ENCODE data around the gene ACOT7. TPM values are rescaled to one million over a fixed set of nuclear protein-coding genes. Genes with fewer than 3 reads are reported as not detected.

Gene ACOT7
- total and polyA plus RNA-seq, 2 experiments from 2014 or later, result 167 to 169 TPM

DNA sequence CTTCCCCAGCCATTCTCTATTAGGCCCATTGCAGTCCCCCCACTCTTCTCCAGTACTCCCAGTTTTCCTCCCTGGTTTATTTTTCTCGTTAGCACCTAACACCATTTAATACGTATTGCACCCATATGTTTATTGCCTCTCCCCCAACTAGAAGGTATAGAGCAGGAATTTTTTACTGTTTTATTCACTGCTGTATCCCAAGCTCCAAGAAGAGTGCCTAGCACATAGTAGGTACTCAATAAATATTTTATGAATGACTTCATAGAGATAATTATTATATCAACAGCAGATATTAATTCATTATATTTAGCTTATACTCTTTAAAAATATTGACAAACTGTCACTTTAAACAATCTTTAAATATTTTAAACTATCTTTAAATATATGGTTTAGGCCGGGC lies 5.7 kb upstream of the ACOT7 start:
- 0 out of 2 replicates have a peak, but pooled peaks cover 4% of the 10 kb centered on the region for H3F3A ChIP-seq (replicated peaks; ENCODE audit: low read depth)
- H3K4me2 ChIP-seq, result no peak overlapping the region
- no peak for ATAC-seq
- Mint-ChIP-seq H3K4me1 (peaks cover under 1% of the 10 kb centered on the region; the same call in 2 of the 3 replicates), H3K27me3 (ENCODE audit: insufficient read depth, low read depth, poor library complexity) (peaks cover 5% of the 10 kb centered on the region), H3K4me3 (no peak overlapping the region; the same call in 2 of the 3 replicates), H3K36me3 (ENCODE audit: low read depth) (peaks cover 6% of the 10 kb centered on the region; the same call in 2 of the 3 replicates), H3K9me3 (0 out of 3 replicates have a peak, but pooled peaks cover 5% of the 10 kb centered on the region), H3K27ac (no peak overlapping the region)
- DNase-seq (ENCODE audit: low spot score), result no peak
- no peaks in the 10 kb centered on the region for H3K4me1 ChIP-seq (ENCODE audit: insufficient read depth)
- H3K27me3 ChIP-seq (ENCODE audit: insufficient read depth), result no peaks in the 10 kb centered on the region
- no peaks in the 10 kb centered on the region for H3K36me3 ChIP-seq (ENCODE audit: insufficient read depth)
- H3K79me2 ChIP-seq (replicated peaks; ENCODE audit: insufficient read depth), result no peaks in the 10 kb centered on the region
- no peaks in the 10 kb centered on the region for H4K20me1 ChIP-seq (replicated peaks; ENCODE audit: insufficient read depth)
- no peak overlapping the region for H2AFZ ChIP-seq
- no peak overlapping the region for H3K4me3 ChIP-seq
- H3K9me2 ChIP-seq (ENCODE audit: insufficient read depth), result no peaks in the 10 kb centered on the region
- H3K27ac ChIP-seq (ENCODE audit: low read depth), result no peak overlapping the region
- TF ChIP-seq EZH2 (IDR thresholded peaks at IDR 0.05; ENCODE audit: low read depth, unreplicated experiment), result no peak
- TF ChIP-seq, protein P1, sequence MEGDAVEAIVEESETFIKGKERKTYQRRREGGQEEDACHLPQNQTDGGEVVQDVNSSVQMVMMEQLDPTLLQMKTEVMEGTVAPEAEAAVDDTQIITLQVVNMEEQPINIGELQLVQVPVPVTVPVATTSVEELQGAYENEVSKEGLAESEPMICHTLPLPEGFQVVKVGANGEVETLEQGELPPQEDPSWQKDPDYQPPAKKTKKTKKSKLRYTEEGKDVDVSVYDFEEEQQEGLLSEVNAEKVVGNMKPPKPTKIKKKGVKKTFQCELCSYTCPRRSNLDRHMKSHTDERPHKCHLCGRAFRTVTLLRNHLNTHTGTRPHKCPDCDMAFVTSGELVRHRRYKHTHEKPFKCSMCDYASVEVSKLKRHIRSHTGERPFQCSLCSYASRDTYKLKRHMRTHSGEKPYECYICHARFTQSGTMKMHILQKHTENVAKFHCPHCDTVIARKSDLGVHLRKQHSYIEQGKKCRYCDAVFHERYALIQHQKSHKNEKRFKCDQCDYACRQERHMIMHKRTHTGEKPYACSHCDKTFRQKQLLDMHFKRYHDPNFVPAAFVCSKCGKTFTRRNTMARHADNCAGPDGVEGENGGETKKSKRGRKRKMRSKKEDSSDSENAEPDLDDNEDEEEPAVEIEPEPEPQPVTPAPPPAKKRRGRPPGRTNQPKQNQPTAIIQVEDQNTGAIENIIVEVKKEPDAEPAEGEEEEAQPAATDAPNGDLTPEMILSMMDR (conservative IDR thresholded peaks at IDR 0.05; ENCODE audit: low read depth in 2 of 2), result no peak
- TF ChIP-seq POLR2AphosphoS5 (IDR thresholded peaks at IDR 0.05; ENCODE audit: low read depth), result no peak
- TF ChIP-seq STAT1 (IDR thresholded peaks at IDR 0.05; ENCODE audit: unreplicated experiment), result no peak
- no peak for TF ChIP-seq ZNF114 (CRISPR knock-in tag; IDR thresholded peaks at IDR 0.05)
- no peak for TF ChIP-seq ZNF331 (CRISPR knock-in tag; IDR thresholded peaks at IDR 0.05; ENCODE audit: low read depth)
- TF ChIP-seq NANOG (IDR thresholded peaks at IDR 0.05; ENCODE audit: borderline replicate concordance), result no peak
- TF ChIP-seq, protein P2, sequence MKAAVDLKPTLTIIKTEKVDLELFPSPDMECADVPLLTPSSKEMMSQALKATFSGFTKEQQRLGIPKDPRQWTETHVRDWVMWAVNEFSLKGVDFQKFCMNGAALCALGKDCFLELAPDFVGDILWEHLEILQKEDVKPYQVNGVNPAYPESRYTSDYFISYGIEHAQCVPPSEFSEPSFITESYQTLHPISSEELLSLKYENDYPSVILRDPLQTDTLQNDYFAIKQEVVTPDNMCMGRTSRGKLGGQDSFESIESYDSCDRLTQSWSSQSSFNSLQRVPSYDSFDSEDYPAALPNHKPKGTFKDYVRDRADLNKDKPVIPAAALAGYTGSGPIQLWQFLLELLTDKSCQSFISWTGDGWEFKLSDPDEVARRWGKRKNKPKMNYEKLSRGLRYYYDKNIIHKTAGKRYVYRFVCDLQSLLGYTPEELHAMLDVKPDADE (IDR thresholded peaks at IDR 0.05), result no peak
- TF ChIP-seq, protein P3, sequence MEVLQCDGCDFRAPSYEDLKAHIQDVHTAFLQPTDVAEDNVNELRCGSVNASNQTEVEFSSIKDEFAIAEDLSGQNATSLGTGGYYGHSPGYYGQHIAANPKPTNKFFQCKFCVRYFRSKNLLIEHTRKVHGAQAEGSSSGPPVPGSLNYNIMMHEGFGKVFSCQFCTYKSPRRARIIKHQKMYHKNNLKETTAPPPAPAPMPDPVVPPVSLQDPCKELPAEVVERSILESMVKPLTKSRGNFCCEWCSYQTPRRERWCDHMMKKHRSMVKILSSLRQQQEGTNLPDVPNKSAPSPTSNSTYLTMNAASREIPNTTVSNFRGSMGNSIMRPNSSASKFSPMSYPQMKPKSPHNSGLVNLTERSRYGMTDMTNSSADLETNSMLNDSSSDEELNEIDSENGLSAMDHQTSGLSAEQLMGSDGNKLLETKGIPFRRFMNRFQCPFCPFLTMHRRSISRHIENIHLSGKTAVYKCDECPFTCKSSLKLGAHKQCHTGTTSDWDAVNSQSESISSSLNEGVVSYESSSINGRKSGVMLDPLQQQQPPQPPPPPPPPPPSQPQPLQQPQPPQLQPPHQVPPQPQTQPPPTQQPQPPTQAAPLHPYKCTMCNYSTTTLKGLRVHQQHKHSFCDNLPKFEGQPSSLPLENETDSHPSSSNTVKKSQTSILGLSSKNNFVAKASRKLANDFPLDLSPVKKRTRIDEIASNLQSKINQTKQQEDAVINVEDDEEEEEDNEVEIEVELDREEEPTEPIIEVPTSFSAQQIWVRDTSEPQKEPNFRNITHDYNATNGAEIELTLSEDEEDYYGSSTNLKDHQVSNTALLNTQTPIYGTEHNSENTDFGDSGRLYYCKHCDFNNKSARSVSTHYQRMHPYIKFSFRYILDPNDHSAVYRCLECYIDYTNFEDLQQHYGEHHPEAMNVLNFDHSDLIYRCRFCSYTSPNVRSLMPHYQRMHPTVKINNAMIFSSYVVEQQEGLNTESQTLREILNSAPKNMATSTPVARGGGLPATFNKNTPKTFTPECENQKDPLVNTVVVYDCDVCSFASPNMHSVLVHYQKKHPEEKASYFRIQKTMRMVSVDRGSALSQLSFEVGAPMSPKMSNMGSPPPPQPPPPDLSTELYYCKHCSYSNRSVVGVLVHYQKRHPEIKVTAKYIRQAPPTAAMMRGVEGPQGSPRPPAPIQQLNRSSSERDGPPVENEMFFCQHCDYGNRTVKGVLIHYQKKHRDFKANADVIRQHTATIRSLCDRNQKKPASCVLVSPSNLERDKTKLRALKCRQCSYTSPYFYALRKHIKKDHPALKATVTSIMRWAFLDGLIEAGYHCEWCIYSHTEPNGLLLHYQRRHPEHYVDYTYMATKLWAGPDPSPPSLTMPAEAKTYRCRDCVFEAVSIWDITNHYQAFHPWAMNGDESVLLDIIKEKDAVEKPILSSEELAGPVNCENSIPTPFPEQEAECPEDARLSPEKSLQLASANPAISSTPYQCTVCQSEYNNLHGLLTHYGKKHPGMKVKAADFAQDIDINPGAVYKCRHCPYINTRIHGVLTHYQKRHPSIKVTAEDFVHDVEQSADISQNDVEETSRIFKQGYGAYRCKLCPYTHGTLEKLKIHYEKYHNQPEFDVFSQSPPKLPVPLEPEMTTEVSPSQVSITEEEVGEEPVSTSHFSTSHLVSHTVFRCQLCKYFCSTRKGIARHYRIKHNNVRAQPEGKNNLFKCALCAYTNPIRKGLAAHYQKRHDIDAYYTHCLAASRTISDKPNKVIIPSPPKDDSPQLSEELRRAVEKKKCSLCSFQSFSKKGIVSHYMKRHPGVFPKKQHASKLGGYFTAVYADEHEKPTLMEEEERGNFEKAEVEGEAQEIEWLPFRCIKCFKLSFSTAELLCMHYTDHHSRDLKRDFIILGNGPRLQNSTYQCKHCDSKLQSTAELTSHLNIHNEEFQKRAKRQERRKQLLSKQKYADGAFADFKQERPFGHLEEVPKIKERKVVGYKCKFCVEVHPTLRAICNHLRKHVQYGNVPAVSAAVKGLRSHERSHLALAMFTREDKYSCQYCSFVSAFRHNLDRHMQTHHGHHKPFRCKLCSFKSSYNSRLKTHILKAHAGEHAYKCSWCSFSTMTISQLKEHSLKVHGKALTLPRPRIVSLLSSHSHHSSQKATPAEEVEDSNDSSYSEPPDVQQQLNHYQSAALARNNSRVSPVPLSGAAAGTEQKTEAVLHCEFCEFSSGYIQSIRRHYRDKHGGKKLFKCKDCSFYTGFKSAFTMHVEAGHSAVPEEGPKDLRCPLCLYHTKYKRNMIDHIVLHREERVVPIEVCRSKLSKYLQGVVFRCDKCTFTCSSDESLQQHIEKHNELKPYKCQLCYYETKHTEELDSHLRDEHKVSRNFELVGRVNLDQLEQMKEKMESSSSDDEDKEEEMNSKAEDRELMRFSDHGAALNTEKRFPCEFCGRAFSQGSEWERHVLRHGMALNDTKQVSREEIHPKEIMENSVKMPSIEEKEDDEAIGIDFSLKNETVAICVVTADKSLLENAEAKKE (CRISPR knock-in tag; IDR thresholded peaks at IDR 0.05), result no peak
- no peak for TF ChIP-seq EZH2phosphoT487 (IDR thresholded peaks at IDR 0.05; ENCODE audit: unreplicated experiment)
- TF ChIP-seq, protein P4, sequence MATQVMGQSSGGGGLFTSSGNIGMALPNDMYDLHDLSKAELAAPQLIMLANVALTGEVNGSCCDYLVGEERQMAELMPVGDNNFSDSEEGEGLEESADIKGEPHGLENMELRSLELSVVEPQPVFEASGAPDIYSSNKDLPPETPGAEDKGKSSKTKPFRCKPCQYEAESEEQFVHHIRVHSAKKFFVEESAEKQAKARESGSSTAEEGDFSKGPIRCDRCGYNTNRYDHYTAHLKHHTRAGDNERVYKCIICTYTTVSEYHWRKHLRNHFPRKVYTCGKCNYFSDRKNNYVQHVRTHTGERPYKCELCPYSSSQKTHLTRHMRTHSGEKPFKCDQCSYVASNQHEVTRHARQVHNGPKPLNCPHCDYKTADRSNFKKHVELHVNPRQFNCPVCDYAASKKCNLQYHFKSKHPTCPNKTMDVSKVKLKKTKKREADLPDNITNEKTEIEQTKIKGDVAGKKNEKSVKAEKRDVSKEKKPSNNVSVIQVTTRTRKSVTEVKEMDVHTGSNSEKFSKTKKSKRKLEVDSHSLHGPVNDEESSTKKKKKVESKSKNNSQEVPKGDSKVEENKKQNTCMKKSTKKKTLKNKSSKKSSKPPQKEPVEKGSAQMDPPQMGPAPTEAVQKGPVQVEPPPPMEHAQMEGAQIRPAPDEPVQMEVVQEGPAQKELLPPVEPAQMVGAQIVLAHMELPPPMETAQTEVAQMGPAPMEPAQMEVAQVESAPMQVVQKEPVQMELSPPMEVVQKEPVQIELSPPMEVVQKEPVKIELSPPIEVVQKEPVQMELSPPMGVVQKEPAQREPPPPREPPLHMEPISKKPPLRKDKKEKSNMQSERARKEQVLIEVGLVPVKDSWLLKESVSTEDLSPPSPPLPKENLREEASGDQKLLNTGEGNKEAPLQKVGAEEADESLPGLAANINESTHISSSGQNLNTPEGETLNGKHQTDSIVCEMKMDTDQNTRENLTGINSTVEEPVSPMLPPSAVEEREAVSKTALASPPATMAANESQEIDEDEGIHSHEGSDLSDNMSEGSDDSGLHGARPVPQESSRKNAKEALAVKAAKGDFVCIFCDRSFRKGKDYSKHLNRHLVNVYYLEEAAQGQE (IDR thresholded peaks at IDR 0.05; ENCODE audit: unreplicated experiment), result no peak
- no peak for TF ChIP-seq JUNB (IDR thresholded peaks at IDR 0.05; ENCODE audit: unreplicated experiment)
- no peak for TF ChIP-seq CREB1 (CRISPR knock-in tag; IDR thresholded peaks at IDR 0.05; ENCODE audit: low read depth)

Measured in GM23338 (cell line).